ENCODE measurements around the gene SUMO3. TPM values are rescaled to one million over a fixed set of nuclear protein-coding genes. Genes with fewer than 3 reads are reported as not detected.

SUMO3 gene
- total and polyA plus RNA-seq, 2 of the 13 experiments (the other 11 are each of a cell fraction or from before 2014, with no cell fraction given): 51.4 to 92.4 TPM

DNA sequence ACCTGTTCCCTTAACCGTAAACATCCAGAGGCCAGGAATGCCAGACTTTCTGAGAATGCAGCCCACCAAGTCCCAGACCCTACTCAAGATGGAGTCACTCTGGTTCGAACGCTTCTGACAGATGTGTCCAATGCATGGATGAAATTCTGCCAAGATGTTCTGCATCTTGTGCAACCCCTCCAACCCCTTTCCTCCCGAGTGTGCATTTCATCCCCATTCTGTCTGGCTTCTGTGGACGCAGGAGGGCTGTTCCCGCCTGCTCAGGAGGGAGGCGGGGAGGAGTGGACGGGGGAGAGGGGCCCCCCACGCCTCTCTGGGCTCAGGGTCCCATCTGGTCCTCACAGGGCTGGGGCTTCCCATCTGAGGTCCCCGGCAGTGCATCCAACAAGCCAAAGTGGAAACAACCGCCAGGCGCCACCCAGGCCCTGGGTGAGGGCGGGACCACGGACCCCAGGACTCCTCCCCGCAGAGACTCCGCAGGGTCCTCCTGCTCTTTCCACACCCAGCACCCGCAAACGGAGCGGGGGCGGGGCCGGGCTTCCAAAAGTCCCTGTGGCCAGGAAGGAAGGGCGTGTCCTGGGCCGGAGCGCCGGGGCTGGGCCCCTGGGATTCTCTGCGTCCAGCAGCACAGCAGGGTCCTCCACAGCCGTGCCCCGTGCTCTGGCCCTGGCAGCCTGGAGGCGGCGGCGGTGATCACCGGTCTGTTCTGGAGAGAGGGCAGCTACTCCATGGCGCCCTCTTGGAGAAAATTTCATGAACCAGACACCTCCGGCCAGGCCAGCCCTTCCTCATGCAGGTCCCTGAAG is 27.8 kb upstream of the SUMO3 start (continued):
- TF ChIP-seq, protein P1, sequence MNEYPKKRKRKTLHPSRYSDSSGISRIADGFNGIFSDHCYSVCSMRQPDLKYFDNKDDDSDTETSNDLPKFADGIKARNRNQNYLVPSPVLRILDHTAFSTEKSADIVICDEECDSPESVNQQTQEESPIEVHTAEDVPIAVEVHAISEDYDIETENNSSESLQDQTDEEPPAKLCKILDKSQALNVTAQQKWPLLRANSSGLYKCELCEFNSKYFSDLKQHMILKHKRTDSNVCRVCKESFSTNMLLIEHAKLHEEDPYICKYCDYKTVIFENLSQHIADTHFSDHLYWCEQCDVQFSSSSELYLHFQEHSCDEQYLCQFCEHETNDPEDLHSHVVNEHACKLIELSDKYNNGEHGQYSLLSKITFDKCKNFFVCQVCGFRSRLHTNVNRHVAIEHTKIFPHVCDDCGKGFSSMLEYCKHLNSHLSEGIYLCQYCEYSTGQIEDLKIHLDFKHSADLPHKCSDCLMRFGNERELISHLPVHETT (CRISPR knock-in tag; conservative IDR thresholded peaks at IDR 0.05): 0 out of 2 replicates have a peak, but pooled peaks have one; percentile 28
- TF ChIP-seq ZNF225 (CRISPR knock-in tag; IDR thresholded peaks at IDR 0.05) (0 out of 2 replicates have a peak, but pooled peaks have one; percentile 61), ZNF749 (CRISPR knock-in tag; IDR thresholded peaks at IDR 0.05; ENCODE audit: borderline replicate concordance) (peak; percentile 10; the same call in 1 of the 2 replicates), MTF2 (CRISPR knock-in tag; IDR thresholded peaks at IDR 0.05; ENCODE audit: borderline replicate concordance) (no peak), ZBTB37 (CRISPR knock-in tag; IDR thresholded peaks at IDR 0.05) (no peak), ZBTB7B (CRISPR knock-in tag; IDR thresholded peaks at IDR 0.05) (0 out of 2 replicates have a peak, but pooled peaks have one; percentile 20), ETV5 (CRISPR knock-in tag; IDR thresholded peaks at IDR 0.05; ENCODE audit: borderline replicate concordance) (peak; percentile 38; the same call in 1 of the 2 replicates), AGO1 (IDR thresholded peaks at IDR 0.05; ENCODE audit: low read depth, low read length, poor library complexity, severe bottlenecking) (peak; percentile 95)

DNA sequence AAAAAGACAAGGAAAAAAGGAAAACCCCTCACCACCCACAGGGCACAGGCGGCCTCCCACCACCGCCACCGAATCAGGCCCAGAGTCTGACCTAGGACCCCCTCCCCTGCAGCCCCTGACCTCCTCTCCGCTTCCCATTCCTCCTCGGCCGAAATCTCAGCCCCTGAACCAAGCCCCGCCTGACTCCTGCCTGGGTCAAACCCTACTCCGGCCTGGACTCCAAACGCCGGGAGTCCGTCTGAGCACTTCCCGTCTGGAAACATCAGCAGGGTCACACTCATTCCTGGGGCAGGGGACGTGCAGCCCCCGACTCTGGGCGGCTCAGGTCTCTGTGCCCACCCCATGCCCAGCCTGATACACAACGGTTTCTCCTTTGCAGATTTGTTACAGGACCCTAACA is 26.4 kb upstream of the SUMO3 start:
- POLR2A ChIA-PET: interaction anchor here (1.0 kb wide), 1 partner anchor 29 kb away, joined by 3 read pairs; the partner anchor contains the start of gene PTTG1IP
- 77% methylated on average over 16 of the region's 16 CpGs for WGBS (ENCODE audit: low lambda C conversion rate)
- Histone ChIP-seq H3K4me2 (ENCODE audit: low read depth, low read length) (no peak overlapping the region), H3K4me3 (replicated peaks in 1 of 3; ENCODE audit: insufficient read depth in 1 of 3, low read depth in 2 of 3, low read length in 3 of 3) (peak overlapping the region in 1 of 3 experiments; percentile 3; a peak in 1 of 6 replicates), H3K36me3 (replicated peaks in 1 of 2; ENCODE audit: control insufficient read depth in 1 of 2, insufficient read depth in 2 of 2, low read length in 2 of 2) (peaks cover 2 to 7% of the 10 kb centered on the region in 2 experiments; a peak in 3 of 5 replicates), H2AFZ (ENCODE audit: low read length) (no peak overlapping the region), H4K20me1 (ENCODE audit: insufficient read depth, low read length) (peaks cover 13% of the 10 kb centered on the region; the same call in 1 of the 2 replicates), H3K9me3 (ENCODE audit: low read length) (no peaks in the 10 kb centered on the region), H3K4me1 (ENCODE audit: insufficient read depth, low read length) (peaks cover 41% of the 10 kb centered on the region), H3K27me3 (ENCODE audit: control insufficient read depth in 1 of 2, insufficient read depth in 2 of 2, low read length in 2 of 2) (peaks cover 2 to 45% of the 10 kb centered on the region in 2 experiments; a peak in 4 of 5 replicates), H3K79me2 (ENCODE audit: insufficient read depth, low read length) (no peaks in the 10 kb centered on the region), H3K27ac (ENCODE audit: extremely low read length, insufficient read depth, low read length) (no peak overlapping the region), H3K9ac (ENCODE audit: insufficient read depth, low read depth, low read length) (no peak overlapping the region)
- DNase-seq (ENCODE audit: low spot score) (no peak), ATAC-seq (no peak), FAIRE-seq (no peak)
- intact Hi-C loops (cut with micrococcal nuclease; ENCODE audit: unreplicated experiment) (loop anchor here (10.0 kb wide), 1 partner anchor 71 kb away; no protein-coding TSS in a partner anchor), in situ Hi-C loops (cut with HindIII; ENCODE audit: extremely low pct_ligation_motif_present, low pct_unique_long_range_greater_than_20kb) (no loop called here)
- CTCF ChIA-PET (ENCODE audit: low intra/inter-chr PET ratio, low total read pairs): no interaction called here
- BruUV-seq (replicated peaks): no TSS peak
- TF ChIP-seq ATF2 (CRISPR knock-in tag; IDR thresholded peaks at IDR 0.05) (no peak), PHF5A (CRISPR knock-in tag; IDR thresholded peaks at IDR 0.05; ENCODE audit: low read depth, unreplicated experiment) (no peak), YY1 (IDR thresholded peaks at IDR 0.05; ENCODE audit: insufficient read depth, insufficient replicate concordance, low read depth, low read length) (no peak), ESRRA (CRISPR knock-in tag; IDR thresholded peaks at IDR 0.05; ENCODE audit: low read depth) (no peak), YEATS2 (CRISPR knock-in tag; IDR thresholded peaks at IDR 0.05; ENCODE audit: borderline replicate concordance) (no peak), FOXK1 (CRISPR knock-in tag; IDR thresholded peaks at IDR 0.05; ENCODE audit: borderline replicate concordance, low read depth) (no peak), ZSCAN22 (CRISPR knock-in tag; IDR thresholded peaks at IDR 0.05) (no peak), TBP (CRISPR knock-in tag; IDR thresholded peaks at IDR 0.05) (no peak), REXO4 (CRISPR knock-in tag; IDR thresholded peaks at IDR 0.05; ENCODE audit: borderline replicate concordance) (no peak), ZNF644 (CRISPR knock-in tag; IDR thresholded peaks at IDR 0.05; ENCODE audit: low read depth) (no peak)
